ENCODE measurements around the gene RPL22.

DNA sequence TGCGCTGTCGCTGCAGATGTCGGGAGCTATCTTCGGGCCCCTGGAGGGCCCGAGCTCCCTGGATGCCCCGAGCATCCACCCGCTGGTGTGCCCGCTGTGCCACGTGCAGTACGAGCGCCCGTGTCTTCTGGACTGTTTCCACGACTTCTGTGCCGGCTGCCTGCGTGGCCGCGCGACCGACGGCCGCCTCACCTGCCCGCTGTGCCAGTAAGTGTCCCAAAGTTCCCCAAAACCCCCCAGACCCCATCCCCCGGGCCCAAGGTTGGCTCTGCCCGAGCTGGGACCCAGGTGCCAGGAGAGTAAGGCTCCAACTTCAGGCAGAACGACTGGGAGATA is 7.1 kb upstream of the RPL22 start:
- TF ChIP-seq TAF1 (IDR thresholded peaks at IDR 0.05; ENCODE audit: low read depth, low read length) (no peak), POLR2AphosphoS5 (IDR thresholded peaks at IDR 0.05; ENCODE audit: low read depth, low read length) (no peak), POLR2A (IDR thresholded peaks at IDR 0.05; ENCODE audit: low read depth, low read length) (no peak), POU2F2 (IDR thresholded peaks at IDR 0.05; ENCODE audit: low read depth, low read length) (no peak), PAX5 (IDR thresholded peaks at IDR 0.05; ENCODE audit: insufficient read depth, low read length, severe bottlenecking) (no peak), SPI1 (IDR thresholded peaks at IDR 0.05; ENCODE audit: low read depth, low read length) (no peak)
